GM12864 (cell line): ENCODE results near the gene GGTLC2.
"Not testable (repeated sequence)": the region's sequence is repeated elsewhere in the genome, so short reads cannot be mapped to it uniquely, and the experiment has no call there.

Experiments
- DNase-seq: peaks from one replicate; pipeline ENCODE4 v3.0.0-alpha.2; 2011; ENCODE audit warnings: low read depth
- H3K4me3 ChIP-seq: 2 replicates; pipeline ENCODE4 v1.5.1; 2011; ENCODE audit warnings: mild to moderate bottlenecking, low read depth, low read length, control low read depth
- TF ChIP-seq, protein P1 (sequence below): IDR thresholded peaks from 2 replicates; pipeline ENCODE4 v1.5.1; 2011; ENCODE audit warnings: low read depth, mild to moderate bottlenecking, moderate library complexity, low read length, control low read depth, inconsistent platforms; ENCODE audit errors: missing control alignments

GGTLC2 gene

DNA sequence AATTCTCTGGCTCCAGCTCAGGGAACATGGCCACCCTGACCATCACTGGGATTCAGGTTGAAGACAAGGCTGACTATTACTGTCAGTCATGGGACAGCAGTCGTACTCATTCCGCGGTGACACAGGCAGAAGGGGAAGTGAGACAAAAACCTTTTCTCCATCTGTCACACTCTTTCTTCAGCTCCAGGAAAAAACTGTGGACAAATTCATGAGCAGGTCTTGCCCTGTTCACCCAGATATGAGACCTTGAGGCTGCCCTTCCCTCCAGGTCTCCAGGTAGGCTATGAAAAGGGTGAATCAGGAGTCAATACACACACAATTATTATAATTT lies 39.4 kb upstream of the GGTLC2 start:
- no peak overlapping the region for H3K4me3 ChIP-seq
- peak; percentile 22 for DNase-seq
- TF ChIP-seq, protein P1, sequence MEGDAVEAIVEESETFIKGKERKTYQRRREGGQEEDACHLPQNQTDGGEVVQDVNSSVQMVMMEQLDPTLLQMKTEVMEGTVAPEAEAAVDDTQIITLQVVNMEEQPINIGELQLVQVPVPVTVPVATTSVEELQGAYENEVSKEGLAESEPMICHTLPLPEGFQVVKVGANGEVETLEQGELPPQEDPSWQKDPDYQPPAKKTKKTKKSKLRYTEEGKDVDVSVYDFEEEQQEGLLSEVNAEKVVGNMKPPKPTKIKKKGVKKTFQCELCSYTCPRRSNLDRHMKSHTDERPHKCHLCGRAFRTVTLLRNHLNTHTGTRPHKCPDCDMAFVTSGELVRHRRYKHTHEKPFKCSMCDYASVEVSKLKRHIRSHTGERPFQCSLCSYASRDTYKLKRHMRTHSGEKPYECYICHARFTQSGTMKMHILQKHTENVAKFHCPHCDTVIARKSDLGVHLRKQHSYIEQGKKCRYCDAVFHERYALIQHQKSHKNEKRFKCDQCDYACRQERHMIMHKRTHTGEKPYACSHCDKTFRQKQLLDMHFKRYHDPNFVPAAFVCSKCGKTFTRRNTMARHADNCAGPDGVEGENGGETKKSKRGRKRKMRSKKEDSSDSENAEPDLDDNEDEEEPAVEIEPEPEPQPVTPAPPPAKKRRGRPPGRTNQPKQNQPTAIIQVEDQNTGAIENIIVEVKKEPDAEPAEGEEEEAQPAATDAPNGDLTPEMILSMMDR: no peak

DNA sequence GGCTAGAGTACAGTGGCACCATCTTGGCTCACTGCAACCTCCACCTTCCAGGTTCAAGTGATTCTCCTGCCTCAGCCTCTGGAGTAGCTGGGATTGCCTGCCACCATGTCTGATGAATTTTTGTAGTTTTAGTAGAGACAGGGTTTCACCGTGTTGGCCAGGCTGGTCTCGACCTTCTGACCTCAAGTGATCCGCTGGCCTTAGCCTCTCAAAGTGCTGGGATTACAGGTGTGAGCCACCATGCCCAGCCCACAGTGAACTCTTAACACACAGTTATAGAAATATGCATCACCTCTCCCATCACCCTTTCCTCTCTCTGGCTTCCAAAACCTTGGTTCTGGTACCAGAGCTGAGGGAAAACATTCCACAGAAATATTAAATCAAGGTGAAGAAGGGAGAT lies 36.4 kb upstream of the GGTLC2 start:
- not testable (repeated sequence) for H3K4me3 ChIP-seq, DNase-seq

DNA sequence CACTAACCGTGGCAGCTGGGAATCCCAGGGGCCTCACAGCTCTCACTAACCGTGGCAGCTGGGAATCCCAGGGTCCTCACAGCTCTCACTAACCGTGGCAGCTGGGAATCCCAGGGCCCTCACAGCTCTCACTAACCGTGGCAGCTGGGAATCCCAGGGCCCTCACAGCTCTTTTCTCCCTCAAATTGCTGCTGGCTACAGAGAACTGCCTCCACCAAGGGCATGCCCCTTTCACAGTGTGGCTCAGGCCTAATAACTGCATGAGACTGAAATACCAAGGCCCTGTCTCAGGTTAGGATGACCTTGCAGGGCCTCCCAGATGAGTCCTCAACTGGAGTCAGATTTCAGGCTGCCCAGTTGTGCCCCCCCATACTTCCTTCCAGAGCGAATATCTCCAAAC lies 35.1 kb upstream of the GGTLC2 start:
- DNase-seq: no peak
- no peak overlapping the region for H3K4me3 ChIP-seq

DNA sequence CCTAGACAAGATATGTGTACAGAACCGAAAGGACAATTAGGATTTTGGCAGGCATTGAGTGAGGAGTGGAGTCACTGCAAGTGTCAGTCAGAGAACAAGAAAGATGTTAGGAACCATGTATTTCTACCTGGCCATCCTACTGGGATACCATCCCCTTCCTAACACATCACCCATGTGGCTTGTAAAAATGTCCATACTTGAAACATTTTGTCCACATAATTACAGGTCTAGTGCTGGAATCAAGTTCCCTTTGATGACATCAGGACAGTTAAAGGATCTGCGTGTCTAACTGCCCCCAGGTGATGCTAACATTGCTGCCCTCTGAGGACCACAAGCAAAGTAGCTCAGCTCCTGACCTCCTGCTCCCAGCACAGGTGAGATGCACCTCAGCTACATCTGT lies 31.9 kb upstream of the GGTLC2 start:
- no peak overlapping the region for H3K4me3 ChIP-seq
- no peak for DNase-seq
- TF ChIP-seq, protein P1: no peak

More for the DNA sequence above, 35.1 kb upstream of the GGTLC2 start:
- TF ChIP-seq, protein P1: no peak

DNA sequence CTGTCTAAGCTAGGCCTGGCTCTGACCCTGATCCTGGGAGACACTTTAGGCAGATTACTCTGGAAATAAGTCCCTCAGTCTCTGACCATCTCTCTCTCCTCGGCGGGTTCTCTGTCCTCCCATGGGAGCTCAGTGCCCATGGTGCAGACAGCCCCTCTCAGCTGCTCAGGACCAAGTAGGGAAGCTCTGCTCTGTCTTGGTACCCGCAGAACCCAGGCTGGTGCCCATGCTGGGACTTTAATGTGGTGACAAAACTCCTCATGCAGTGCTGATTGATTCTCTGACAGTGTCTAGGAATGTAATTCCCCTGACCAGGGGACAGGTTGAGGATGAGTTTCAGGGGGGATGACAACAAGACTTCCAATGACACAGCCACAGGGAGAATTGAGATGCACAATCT lies 30.3 kb upstream of the GGTLC2 start:
- no peak overlapping the region for H3K4me3 ChIP-seq
- DNase-seq: no peak
- TF ChIP-seq, protein P1: no peak

DNA sequence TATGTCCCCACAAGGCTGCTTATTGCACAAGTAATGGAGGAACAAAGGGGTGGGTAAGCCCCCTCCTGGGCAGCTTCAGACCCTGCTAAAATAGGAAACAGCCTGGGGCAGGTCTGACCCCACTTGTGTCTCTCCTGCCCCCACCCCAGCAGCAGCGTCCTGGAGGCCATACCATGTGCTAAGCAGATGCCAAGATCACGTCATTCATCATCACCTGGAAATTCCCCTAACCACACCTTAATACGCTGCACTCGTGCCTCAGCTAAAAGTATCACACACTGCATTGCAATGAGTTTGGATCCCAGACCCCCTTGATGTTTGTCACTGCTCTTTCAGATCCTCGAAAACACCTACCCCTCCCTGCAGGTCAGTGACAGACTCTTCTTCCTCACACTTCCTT lies 27.8 kb upstream of the GGTLC2 start:
- DNase-seq: peak; percentile 45
- TF ChIP-seq, protein P1: no peak
- no peak overlapping the region for H3K4me3 ChIP-seq

DNA sequence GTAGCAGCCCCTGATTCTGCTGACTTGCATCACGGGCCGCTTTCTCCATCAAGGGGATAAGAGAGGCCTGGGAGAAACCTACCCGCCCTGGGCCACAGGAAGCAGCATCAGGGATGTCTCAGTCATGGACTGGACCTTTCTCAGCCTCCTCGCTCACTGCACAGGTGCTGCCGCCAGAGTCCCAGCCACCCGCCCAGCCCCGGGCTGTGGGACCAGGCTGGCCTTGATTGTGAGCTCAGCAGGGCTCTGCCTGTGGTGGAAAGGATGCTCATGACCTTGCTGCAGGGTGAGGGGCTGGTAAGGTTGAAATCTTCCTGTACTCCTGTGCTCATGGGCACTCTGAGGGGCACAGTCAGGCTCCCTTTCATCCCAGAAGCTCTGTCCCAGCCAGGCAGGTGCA lies 26.0 kb upstream of the GGTLC2 start:
- H3K4me3 ChIP-seq: no peak overlapping the region
- TF ChIP-seq, protein P1: no peak
- no peak for DNase-seq

DNA sequence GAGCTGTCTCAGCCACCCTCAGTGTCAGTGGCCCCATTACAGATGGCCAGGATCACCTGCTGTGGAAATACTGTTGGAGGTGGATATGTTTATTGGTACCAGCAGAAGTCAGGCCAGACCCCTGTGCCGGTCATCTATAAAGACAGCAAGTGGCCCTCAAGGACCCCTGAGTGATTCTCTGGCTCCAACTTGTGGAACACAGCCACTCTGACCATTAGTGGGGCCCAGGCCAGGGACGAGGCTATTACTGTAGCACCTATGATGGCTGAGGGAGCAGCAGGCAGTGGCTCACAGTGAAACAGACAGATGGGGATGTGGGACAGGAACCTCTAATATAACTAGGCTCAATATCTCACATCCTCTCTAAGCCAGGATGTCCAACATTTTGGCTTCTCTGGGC lies 25.5 kb upstream of the GGTLC2 start:
- DNase-seq: no peak
- TF ChIP-seq, protein P1: no peak
- no peak overlapping the region for H3K4me3 ChIP-seq
